Measurements from ENCODE around the gene NKX2-3.
A peak's percentile ranks its signal among the peaks of the same experiment; 100 is the strongest.

The NKX2-3 gene

DNA sequence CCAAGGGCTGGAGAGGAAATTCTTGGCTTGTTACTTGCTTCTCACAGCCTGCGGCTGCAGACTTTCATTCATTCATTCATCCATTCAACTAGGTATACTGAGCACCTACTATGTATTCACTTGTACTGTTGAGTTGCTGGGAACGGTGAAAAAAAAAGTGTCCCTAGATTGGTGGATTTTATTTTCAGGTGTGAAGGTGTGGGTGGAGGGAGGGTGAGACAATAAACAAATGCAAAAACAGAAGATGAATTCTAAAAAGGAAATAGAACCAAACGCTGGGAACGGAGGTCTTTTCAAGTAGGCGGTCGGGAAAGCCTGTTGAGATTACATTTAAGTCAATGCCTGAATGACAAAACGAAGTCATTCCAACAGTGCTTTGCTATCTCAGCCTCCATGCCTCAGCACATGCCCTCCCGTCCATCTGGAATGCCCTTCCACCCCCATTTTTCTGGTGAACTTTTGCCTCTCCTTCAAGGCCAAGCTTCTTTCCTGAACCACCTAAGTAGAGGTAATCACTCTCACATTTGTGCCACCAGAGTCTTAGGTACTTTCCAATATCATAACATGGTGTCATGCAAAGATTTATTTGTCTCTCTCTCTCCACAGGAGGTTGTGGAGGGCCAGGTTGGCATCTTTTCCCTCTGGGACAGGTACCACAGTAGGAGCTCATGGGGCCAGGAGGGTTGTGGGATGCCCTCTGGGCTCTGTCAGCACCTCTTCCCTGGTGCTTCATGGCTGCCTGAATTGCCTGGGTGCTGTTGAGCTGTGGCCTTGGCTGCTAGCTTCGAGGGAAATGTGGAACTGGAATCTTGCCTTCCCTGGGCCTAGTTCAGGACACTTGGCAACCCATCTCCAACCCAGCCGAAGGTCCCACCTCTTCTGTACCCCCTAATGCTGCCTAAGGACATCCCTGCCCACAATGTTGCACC lies 5.5 kb downstream of the NKX2-3 start:
- DNase-seq, result no peak

DNA sequence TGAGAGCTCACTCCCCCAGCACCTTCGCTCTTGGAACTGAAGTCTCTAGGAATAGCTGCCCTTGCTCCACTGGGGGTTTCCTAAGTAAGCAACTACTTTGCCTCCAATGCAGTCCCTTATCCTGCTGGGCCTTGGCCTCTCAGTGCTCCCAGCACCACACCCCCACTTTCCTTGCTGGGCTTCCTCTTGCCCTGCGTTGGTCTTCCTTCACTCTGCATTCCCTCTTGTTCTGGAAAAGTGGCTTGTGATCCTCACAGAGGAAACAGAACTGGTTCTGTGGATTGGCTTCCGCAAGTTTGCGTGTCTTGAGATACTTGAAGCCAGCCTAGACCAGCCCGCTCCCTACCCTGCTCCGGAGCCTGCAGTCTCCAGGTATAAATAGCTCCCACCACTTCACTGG lies 6.4 kb downstream of the NKX2-3 start:
- no peak for DNase-seq

DNA sequence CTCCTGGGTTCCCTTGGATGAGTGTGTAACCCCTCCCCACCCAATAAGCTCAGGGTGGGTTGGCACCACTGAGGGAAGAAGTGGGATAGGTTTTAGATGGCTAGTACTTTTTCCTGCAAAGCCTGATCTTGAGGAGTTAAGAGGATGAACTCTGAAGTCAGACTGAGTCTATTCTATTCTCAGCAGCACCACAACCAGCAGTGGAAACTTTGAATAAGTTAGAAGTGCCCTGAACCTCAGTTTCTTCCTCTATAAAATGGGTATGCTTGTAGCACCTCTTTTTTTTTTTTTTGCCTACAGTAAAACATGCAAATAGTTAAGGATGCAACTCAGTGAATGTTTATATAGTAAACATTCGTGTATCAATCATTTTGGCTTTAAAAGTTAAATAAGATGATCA lies 7.1 kb downstream of the NKX2-3 start:
- no peak for DNase-seq

DNA sequence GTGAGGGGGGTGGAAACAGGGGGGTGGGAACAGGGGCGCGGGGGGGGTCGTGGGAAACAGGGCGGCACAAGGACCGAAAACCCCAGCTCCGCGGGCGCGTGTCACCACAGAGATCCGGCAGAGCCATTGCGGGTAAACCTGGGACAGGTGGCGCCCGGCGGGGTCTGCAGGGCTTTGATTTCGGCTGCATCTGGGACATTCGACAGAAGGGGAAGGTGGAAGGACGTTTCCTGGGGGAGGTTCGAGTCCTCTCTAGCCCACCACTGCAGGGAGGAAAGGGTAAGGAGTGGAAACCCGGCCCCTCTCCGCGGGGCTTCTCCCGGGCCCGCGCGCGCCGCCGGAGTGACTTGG lies 7.5 kb downstream of the NKX2-3 start:
- DNase-seq, result no peak

DNA sequence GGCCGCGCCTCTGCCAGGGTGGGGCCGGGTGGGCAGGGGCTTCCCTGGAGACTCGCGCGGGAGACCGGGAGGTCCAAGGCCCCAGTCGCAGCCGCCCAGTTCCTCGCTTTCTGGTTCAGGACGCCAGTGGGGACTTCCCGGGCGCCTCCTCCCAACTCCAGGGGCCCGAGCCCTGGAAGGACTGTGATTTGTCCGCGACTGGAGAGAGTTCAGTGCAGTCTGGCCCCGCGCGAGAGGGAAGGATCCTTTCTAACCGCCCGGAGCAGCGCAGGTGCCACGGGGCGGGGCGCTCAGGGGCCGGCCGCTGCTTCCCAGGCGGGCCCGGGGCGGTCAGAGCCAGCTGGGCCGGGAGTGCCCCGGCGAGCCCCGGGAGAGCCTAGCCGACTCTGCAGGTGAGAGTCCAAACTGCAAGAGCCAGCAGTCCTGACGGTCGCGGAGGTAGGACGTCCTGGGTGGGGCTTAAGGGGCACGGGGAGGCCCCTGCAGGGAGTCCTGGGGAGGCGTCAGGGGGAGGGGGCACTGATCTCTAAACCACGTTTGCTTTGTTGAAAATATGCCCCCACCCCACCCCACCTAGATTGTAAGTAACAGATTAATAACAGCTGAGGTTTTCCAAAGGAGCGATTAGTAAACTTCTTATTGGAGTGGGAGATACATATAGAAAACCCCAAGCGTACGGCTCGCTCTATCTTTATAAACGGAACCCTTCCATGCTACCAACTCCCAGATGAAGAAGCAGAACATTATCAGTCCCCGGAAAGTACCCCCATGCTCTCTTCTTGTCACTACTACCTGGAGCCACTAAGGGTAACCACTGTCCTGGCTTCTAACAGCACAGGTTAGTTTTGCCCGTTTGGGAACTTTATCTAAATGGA lies 8.2 kb downstream of the NKX2-3 start:
- no peak for DNase-seq

DNA sequence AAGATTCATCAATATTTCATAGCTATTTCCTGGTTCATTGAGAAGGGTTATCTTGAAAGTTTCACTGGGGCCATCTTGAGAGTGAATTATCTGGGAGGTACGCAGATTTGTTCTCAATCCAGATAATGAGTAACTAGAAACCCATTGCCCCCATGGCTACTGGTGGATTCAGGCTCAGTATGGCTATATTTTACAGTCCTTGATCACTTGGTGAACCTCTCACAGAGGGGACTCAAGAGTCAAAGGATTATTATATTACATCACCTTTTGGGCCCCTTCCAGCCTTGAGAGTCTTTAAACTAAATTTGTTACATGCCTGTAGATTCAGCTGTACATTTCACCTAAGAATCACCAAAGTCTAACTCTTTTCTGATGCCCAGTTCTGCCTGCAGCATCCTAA lies 11.6 kb downstream of the NKX2-3 start:
- no peak for DNase-seq

DNA sequence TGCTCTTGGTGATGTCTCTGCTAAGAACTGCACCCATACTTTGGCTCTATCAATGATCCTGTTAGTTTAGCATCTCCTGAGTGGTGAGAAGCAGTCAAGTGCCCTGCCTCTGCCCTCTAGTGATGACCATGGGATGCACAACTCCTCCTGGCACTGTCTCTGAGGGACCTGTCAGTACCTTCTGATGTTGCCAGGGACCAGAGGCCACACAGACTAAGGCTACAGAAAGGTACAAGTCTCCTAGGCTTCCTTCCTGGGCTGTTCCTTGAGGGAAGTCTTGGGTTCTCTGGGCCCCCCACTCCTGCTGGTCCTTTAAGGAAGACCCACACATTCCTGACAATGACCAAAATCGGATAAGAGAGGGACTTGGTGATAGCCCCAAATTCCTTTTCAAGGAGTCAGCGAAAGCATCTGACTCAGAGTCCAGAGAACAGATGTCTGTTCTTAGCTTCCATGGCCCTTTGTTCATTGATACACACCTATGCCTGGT lies 15.3 kb downstream of the NKX2-3 start:
- DNase-seq, result no peak

DNA sequence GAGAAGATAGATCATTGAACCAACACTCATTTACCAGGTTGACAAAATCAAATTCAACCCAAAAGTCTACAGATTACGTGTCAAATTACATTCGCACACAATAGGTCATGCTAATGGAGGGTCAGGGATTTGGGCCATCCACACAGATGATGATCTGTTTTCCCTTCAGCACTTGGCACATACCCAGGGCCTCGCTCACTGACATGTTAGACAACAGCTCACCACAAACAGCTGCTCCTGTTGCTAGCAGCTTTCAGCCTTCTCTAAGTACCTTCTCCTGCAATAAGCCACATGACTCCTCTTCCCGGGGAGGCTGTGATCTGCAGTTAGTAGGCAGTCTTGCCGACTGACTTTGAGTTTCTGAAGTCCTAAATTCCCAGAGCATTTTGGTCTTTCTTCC lies 18.4 kb downstream of the NKX2-3 start:
- peak in 3 of 51 donors; percentile 1 to 21 (median 2) for DNase-seq

DNA sequence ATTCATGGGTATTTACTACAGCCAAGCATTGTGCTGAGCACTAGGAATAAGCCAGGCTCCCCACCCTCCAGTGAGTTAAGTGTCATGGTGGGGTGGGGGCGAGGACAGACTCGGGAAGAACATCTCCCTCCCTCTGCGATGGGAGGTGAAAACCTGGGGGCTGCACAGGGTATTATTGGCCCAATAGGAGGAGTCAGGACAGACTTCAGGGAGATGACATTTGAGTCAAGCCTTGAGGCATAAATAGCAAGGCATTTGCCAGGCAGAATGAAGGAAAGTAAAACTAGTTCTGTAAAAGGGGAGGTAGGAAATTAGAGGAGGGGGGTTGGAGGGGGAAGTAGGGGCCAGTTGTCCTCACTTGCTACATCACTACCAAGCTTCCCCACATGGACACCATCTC lies 18.9 kb downstream of the NKX2-3 start:
- no peak for DNase-seq

DNA sequence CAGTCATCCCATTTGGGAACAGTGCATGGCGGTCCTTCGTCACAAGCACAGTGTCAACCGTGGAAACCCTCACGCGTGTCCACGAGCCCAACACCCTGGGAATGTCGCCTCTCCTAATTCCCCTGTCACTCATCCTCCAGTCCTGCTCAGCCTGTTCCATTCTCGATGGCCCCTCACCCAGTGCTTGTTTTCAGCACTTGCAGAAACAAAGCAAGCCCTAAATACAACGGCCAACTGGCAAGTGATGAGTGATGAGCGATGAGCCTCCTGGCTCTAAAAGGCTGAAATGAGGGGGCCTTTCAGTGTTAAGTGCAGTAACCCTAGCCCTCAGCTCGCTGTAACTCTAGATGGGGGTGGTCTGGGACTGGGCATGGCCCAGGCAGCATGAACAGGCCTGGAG lies 22.6 kb downstream of the NKX2-3 start:
- DNase-seq, result no peak

DNA sequence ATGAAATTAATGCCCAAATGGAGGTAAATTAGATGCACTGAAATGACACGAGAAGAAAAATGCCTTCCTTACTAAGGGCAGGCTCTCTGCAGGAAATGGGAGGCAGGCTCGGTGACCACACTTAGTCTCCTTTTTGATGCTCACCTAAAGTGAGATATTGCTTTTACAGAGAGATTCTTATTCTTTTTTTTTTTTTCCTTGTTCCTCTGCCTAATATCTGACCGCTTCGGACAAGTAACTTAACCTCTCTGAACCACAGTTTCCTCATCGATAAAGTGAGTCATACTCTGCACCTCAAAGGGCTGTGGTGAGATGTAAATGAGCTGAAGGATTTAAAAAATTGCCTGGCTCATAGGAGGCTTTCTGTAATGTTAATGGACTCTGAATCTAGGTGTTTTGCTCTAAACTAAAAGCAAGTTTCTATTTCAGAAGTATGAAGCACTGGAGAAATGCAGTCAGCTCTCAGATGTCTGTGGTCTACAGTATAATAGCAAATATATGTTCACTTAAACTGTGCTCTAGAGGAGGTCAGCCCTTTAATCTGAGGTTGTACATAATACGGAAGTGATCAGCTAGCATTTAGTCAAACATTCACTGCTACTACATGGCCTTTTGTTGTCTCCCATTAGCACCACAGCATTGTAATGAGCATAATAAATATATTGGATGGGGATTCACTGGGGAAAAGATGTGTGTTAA lies 23.2 kb downstream of the NKX2-3 start:
- DNase-seq, result no peak

DNA sequence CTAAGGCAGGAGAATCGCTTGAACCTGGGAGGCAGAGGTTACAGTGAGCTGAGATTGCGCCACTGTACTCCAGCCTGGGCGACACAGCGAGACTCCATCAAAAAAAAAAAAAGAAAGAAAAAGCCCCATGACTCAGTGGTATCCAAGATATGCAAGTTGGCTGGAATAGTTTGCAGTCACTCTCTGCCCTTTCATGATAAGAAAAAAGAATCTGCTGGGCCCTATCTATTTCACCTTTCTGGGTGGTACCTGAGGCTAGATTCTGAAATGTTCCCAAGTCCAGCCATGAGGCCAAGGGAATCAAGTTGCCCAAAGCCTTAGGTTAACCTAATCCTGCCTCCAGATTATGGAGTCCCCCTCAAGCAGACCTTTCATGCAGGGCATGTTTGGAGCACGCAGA lies 24.3 kb downstream of the NKX2-3 start:
- no peak for DNase-seq

DNA sequence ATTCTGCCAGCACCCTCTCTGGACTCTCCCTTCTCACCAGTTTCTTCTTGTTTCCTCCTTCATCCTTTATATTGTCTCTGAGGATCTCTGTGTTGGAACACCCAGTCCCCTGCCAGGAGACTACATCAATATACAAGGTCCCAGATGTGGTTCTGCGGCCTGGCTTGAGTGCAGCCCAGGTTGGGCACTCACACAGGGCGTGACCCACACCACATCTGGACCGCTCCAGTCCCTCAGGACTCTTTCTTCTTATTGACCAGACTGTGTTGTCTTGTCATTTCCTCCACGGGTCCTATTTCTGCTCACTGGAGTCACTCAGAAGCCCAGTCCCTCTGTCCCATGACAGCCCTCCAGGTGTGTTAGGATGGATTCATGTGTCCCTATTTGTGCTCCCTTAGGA lies 26.0 kb downstream of the NKX2-3 start:
- no peak for DNase-seq

DNA sequence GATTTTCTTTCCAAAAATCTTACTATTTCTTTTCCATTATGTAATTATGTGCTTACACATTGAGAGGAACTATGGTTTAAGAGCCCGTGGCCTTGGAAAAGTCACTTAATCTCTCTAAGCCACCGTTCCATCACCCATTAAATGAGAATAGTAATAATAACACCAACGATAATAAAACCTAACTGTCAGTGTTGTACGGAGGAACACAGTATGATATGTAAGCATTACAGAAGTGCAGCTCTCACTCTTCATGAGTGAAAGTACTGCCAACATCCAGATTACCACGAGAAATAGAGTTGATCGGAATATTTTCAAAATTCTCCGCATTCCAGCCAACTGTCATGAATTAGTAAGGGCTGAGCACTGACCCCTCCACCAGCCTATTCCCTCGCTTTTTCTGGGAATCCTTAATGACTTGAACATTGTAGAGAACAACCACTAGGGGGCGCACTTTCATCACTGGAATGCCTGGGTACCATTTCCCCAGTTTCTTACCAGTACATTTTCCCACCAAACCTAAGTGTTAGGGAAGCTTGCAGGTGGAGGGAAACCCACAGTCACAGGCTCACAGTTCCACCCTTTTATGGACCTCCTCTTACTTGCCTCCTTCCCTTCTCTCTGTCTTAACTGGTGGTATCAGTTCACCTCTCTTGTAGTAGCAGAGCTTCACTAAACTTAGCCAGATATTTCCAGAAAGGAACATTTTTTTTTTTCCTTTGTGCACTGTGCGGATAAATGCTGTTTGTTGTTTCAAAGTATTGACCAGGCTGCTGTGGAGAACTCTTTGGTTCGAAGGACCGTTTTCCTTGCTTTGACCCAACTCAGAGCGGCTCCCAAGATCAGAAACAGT lies 27.8 kb downstream of the NKX2-3 start:
- DNase-seq, result peak in 27 of 51 donors; percentile 1 to 53 (median 15)

DNA sequence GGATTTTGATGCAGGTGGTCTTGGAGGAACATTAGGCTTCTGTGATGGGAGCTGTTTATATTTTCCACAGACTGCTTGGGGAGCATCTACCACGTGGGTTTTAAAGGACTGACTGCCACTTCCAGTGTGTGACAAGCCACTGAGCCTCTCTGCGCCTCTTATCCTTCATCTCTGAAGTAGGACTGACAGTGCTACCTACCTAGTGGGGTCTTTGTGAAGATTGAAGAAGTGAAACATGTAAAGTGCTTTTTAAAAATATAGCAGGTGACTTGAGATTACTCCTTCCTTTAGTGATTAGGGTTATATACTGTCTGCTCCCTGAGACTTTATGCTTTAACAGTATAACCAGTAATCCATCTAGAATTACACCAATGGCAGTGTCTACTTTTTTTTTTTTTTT lies 29.9 kb downstream of the NKX2-3 start:
- DNase-seq, result no peak

DNA sequence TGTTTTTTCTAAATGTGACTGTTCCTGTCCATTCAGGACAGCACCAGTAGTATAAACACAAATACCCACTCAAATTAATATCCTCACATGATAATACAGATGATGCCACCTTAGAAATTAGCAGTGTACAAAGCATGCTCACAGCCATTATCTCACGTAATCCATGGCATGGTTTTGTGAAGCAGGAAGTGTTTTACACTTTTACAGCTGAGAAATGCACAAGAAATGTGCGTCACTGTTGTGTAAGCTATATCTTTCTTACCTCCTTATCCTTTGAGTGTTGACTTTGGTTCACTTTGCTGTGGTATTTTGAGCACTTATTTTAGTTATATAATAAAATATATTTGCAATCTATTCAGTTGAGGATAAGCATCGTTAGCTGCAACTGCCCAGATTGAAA lies 31.6 kb downstream of the NKX2-3 start:
- DNase-seq, result no peak

DNA sequence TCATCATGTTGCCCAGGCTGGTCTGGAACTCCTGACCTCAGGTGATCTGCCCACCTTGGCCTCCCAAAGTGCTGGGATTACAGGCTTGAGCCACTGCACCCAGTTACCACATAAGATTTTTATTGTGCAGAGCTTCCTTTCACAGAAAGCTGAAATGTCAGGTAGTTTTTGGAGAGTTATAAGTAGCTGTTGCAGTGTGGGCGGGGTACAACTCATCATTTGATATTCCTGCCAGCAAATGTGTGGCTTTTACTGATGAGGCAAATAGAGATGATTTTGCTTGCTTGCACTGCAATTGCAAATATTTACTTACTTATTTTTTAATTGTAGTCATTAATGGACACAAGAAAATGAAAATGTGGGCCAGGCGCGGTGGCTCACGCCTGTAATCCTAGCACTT lies 32.4 kb downstream of the NKX2-3 start:
- DNase-seq, result peak in 2 of 51 donors; percentile 1 to 2

DNA sequence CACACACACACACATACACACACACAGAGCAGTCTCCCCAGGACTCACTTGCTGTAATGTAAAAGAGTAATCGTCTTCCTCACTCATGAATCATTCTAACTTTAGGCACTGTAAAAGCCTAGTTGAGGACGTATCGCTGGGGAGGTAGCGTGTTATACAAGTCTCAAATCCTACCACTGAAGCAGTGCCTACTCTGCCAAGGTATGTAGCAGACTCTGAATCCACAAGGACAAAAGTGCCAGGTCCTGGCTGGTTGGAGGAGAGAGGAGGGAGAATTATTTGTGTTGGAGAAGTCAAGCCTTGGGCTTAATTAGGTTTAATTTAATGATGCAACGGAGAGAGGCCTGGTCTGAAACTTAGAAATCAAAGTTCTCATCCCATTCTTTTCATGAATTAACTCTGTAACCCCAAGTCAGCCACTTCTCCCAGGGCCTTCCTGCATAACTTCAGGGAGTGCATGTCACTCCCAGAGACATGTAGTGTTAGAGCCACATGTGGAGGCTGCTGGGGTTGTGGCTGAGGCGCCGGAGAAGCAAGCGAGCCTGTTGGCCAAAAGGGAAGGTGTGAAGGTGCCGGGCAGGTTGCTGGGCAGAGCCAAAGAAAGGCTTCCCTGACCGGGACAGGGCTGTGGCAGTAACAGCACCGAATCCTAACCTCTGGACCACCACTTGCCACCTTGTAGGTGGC lies 36.7 kb downstream of the NKX2-3 start:
- no peak for DNase-seq

DNA sequence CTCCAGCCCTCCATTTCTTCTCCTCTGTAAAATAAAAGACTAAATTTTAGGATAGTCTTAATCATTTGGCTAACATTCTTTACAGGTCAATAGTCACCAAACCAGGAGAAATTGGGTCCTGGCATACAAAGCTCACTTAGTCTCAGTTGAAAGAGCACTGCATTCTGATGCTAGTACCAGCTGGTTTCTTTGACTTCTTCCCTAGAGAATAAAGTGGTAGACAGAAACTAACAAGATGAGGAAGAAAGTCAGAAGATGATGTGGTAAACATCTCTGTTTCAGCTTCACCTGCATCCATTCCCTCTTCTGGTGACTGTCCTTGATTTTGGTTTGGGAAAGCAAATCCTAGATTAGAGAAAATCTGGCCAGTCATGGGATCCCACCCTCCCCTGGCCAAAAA lies 37.2 kb downstream of the NKX2-3 start:
- DNase-seq, result no peak

DNA sequence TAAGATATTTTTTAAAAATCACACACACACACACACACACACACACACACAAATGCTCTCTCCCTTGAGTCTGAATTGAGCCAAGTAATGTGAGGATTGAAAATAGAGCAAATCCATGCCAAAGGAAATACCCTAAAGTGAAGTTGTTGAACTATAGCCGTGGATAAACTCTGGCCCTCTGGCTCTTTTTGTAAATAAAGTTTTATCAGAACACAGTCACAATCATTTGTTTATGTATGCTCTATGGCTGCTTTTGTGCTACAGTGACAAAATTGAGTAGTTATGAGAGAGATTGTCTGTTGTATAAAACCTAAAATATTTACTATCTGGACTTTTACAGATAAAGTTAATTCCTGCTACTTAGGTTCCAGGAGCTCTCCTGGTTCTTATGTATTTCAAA lies 39.1 kb downstream of the NKX2-3 start:
- DNase-seq, result no peak

Measured in hypothalamus (tissue), 51 donors.